Islet of Langerhans (tissue), 1 donor: ENCODE results near the gene IFITM10.

ENCODE experiments used
- FAIRE-seq: peaks from one replicate; lab custom pipeline; 2011; peaks lifted over from hg19 to GRCh38; lab: Jason Lieb, UNC

The IFITM10 gene

DNA sequence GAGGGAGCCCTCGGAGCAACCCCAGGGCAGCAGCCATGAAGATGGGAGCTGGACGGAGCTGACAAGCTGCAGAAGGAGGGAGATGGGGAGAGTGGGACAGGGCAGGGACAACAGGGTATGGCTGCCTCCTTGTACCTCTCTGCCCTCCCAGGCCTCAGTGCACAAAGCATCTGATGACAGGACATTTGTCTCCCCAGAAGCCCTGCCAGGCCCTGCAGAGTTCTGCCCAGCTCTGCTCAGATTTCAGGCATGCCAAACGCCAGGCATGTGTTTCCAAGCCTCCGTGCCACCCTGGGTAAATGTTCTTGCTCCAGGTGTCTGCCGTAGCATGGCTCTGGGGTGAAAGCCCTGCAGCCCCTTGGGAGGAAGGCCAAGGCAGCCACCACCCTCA lies 1.1 kb upstream of the IFITM10 start:
- no peak for FAIRE-seq

DNA sequence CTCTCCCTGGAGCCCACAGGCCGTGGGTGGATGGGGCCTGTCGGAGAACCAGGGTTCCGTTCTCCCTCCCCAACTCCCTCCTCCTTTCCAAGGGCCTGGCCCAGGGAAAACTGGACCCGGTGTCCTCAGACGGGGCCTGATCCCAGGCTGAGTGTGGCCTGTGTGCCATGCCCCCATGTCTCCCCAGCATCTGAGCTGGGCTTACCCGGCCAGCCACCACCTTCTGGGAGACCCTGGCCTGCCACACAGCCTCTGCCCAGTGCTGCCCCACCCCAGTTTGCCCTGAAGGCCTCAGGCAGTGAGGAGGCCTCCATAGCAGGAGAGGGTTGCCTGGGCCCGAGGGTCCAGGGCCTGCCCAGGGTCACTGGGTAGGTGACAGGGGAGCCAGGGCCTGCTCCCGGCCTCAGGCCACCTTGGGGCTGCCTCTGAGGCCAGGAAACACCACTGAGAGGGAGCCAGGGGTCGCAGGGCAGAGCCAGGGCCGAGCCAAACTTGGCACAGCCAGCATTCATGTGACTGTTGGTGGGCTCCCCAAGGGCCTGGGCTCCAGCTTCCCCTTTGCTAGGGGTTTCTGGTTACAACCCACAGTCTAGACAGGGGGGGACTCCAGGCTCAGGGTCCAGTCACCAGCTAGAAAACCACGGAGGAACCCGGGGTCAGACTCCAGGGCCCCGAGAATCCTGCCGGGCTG lies 590 bp upstream of the IFITM10 start:
- no peak for FAIRE-seq

DNA sequence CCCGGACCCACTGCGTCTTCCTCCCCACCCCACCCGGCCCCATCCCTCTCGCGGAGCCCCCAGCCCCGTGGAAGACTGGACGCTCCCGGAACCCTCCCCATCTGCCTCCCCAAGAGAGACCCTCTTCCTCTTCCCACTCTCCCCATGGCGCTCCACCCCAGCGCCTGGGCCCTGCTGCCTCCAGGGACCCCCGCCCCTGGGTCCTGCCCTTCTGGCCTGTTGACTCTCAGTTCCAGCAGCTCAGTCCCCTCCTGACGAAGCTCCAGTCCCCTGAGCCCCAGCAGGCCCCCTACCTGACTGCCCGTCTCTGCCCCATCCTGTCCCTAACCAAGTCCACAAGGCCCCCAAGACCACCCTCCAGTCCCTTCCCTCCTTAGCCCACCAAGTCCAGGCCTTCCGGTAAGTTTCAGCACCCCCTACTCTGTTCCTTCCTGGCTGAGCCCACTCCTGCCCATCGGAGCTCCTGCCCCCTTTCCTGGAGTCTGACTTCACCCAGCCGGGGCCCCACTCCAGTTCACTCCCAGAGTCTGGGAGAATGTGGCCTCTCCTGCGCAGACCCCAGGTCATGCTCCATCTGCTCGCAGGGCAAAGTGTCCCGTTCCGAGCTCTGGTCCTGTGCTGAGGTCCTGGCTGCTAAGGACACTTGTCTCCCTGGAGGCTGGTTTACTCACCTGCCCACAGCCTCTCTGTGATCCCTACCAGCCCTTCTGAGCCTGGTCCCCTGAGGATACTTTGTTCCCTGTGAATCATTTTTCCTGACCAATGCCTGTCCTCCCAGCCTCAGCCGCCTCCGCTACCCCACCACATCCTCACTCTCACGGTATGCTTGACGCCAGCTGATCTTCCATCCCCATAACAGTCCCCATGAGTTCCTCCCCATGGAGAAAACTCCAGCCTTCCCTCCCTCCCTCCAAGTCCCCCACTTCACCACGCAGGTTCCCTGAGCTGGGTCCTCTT lies 722 bp downstream of the IFITM10 start:
- no peak for FAIRE-seq

DNA sequence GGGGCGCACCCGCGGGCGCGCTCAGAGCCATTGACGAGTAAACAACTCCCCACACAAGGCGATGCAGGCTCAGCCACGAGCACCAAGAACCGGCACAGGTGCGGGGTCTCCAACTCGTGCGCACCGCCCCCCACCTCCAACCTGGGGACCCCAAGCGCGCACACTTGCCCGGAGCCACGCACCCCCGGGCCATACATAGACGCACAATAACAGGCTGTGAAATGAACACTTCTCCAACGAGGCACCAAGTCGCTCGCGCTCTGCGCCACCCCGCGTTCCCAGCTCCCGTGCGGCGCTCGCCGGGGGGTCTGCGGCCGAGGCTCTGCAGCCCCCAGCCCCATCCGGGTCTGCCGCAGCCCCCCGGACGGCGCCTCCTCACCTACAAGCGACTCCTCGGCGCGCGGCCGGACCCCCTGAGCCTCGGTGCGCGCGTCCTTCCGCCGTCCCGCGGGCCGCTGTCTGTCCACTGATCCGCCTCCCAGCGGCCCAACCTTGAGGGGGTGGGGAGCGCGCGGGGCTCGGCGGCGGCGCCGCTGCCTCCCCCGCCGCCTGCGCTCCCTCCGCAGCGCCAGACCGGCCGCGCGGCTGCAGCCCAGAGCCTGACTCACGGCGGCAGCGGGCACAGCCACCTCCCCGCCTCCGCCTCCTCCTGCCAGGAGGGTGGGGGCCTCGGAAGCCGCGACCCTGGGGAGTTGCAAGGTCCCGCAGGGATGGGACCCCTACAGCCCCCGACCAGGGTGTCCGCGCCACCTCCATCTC lies 1.6 kb downstream of the IFITM10 start:
- FAIRE-seq, result no peak

DNA sequence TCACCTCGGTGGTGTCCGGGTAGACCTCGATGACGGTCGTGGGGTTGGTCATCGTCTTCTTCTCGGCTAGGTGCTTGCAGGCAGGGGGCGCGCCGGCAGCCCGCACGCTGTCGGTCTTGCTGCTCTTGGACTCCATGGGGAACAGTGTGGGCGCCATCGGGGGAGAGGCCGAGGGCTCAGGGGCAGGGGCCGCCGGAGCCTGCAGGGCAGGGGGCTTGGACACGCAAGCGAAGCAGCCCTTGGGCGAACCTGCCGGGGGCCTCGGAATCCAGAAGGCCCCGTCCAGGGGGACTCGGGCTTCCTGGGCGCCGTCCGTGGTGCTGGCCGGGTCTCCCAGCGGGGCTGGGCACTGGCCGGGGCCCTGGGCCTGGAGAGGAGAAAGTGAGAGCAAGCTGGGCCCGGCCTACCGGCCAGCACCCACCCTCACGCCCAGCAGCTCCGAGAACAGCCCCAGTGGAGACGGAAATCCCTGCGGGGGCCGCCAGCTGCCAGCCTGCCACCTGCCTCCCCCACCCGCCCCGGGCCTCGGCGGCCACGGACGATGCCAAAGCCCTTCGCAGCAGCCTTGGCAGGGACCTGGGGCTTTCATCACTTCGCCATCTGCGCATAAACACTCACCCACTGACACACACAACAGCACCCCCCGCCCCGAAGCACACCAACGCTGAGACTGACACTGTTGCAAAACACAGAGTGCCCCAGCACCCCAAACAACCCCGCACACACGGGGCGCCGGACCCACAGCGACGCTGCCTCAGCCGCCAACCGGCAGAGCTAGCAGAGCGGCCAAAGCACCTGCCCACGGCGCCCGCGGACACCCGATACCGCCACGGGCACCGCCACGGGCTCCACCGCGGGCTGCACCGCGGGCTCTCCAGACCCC lies 2.4 kb downstream of the IFITM10 start:
- no peak for FAIRE-seq

DNA sequence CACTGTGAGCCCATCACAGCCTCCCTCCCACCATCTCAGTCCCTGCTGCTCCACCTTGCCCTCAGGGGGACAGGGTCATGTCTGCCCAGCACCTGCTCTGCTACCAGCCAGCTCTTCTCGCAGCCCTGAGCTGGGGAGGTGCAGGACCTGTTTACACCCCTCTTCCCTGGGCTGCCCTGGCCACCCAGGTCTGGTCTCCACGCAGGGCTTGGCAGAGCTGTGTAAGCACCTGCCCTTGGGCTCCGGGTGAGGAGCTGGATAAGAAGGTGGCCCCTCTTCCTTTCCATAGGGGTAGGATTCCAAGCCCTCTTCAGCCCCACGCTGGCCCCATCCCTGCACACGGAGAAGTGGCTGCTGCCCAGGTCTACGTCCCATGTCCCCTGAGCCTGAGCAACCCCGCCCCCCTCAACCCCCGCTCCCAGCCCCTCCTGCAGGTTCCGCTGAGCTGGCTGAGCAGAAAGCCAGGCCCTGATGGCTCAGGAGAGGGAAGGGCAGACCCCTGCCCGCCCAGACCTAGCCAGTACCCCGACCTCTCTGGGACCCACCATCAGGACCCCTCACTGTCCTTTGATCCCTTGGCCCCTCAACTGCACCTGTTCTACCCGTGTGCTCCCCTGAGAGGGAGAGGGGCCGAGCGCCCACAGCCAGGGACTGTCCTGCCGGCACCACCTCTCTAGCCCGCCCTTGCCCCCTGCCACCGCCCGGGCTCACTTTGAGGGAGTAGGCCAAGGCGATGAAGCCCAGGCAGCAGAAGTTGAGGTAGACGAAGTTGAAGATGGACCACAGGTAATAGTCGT lies 3.2 kb downstream of the IFITM10 start:
- FAIRE-seq, result no peak

DNA sequence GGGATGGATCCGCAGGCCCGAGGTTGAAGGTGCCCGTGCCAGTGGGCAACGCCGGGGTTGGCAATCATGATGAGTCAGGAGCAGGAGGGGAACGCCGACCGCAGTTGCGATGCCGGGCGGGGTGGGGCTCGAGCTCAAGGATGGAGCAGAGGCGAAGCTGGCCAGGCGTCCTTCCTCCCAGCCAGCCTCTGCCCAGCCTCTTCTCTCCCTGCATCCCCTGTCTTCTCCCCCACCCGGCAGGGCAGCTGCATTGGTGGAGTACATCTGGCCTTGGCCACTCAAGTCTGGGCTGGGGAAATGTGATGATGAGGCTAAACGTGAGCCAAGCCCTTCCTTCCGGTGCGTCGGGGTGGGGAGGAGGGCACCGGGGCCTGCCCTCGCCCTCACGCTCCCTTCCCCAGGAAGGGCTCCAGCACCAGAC lies 3.9 kb downstream of the IFITM10 start:
- FAIRE-seq, result no peak

DNA sequence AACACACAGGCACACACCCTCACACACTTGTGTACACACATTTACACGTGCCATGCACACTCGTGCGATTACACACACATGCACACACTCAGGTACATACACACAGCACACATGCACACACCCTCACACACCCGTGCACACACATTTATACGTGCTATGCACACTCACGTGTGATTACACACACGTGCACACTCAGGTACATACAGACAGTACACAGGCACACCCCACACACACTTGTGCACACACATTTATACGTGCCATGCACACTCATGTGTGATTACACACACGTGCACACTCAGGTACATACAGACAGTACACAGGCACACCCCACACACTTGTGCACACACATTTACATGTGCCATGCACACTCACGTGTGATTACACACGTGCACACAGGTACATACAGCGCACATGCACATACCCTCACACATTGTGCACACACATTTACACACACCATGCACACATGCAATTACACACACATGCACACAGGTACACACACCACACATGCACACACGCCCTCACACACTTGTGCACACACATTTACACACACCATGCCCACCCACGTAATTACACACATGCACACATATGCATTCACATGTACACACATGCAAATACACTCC lies 4.6 kb downstream of the IFITM10 start:
- no peak for FAIRE-seq

DNA sequence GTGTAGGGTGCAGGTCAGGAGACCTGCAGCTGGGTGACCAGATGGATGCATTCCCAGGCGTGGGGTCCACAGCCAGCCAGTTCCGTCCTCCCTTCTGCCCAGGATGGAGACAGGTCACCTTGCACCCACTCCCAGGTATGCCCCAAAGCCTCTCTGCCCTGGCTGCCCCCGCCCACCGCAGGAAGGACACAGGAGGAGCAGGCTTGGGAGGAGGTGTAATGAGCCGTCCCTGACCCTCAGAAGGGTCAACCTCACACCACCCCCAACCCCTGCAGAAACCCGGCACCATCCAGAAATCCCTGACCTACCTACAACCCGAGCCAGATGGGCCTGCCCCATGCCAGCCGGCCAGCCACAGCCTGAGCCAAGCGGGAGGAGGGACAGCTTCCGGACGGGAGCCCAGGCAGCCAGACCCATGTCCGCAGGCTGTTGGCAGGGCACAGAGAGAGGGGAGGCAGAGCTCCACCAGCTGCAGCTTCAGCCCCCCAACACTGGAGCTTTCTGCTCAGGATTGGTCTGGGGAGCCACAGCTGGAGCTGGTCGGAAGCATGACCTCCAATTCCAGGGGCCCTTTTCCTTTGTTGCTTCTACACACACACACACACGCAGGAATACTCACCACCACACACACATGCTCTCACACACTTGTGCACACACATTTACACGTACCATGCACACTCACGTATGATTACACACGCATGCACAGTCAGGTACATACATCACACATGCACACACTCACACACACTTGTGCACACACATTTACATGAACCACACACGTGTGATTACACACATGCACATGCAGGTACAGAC lies 5.3 kb downstream of the IFITM10 start:
- FAIRE-seq, result no peak

DNA sequence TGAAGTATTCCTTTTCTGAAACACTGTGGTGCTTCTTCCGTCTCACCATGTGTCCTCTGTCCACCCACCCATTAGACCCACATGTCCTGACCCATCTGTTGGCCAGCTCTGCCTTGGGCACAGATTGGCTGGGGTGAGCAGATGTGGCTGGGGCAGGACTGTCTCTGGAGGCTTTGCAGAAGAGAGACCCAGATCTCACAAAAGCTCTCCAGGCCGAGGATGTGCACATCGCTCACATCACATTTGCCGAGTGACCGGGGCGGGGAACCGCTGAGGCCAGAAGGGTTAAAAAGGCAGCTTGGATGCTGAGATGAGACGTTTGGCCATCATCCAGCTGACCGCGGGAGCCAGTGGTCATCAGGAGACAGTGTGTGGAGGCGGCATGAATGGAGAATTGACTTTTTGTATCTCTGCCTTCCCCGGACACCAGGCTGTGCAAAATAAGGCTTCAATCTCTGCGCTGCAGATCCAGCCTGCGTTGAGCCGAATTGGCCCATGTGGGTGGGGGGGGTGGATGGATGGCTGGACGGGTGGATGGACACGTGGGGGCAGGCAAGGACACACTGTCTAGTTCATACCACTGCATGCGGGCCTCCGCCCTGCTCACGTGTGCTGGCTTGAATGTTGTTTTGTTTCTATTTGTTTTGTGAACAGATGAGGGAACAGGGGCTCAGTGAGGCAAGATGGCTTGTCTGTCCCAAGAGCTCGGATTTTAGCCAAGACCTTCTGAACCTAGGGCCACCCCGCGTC lies 6.1 kb downstream of the IFITM10 start:
- no peak for FAIRE-seq

DNA sequence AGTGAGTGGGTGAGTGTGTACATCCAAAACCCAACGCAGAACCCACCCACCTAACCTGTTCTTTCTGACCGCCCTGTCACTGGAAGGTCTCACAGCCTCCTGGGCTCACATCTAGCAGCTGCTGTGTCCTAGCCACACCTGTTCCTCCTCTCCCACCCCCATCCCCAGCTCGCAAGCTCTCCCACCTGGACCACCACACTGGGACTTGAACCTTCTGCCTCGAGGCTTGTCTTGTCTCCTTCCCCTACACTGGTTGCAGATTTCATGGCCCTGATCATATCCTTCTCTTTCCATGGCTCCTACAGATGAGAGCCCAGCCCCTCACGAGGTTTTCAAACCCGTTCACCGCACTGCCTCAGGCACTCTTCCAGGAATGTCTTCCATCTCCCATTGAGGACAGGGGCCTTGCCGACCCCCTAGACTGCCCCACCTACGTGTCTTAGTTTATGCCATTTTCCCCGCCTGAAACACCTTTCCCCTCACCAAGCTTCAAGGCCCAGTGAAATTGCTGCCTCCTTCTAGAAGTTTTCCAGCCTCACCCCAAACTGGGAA lies 6.7 kb downstream of the IFITM10 start:
- no peak for FAIRE-seq

DNA sequence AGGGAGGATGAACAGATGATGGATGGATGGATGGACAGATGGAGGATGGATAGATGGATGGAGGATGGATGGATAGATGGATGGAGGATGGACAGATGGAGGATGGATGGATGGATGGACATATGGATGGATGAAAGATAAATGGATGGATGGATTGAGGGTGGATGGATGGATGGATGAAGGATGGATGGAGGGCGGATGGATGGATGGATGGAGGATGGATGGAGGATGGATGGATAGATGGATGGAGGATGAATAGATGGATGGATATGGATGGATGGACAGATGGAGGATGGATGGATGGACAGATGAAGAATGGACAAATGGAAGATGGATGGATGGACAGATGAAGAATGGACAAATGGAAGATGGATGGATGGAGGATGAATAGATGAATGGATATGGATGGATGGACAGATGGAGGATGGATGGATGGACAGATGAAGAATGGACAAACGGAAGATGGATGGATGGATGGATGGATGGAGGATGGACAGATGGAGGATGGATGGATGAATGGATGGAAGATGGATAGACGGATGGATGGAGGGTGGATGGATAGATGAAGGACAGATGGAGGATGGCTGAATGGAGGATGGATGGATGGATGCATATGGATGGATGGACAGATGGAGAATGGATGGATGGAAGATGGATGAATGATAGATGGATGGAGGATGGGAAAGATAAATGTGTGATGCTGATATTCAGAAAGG lies 7.4 kb downstream of the IFITM10 start:
- no peak for FAIRE-seq

DNA sequence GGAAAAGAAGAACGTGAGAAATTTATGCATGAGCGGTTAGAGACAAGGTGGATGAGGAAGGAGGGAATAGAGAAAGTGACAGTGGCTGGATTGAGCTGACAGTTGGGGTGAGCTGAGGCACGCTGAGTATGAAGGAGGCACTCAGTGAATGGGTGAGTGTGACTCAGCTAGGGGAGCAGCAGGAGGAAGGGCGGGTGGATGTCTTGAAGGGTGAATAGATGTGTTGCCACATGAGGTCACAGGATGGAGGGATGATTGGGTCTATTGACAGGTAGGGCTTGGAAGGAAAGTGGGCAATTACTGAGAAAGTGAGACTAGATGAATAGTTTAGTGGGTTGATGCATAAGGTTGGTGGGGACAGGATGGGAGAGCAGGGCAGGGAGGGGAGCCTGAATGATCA lies 8.0 kb downstream of the IFITM10 start:
- FAIRE-seq, result no peak

DNA sequence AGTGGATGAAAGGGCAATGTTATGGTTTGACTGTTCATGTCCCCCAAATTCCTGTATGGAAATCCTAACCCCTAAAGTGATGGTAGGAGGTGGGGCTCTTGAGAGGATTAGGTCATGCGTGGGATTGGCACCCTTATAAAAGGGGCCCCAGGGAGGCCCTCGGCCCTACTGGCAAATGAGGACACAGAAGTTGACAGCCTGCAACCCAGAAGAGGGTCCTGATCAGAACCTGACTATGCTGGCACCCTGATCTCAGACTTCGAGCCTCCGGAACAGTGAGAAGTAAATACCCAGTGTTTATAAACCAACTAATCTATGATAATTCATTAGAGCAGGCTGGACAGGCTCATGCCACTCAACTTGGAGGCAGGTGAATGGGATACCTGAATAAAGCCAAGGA lies 8.7 kb downstream of the IFITM10 start:
- no peak for FAIRE-seq

DNA sequence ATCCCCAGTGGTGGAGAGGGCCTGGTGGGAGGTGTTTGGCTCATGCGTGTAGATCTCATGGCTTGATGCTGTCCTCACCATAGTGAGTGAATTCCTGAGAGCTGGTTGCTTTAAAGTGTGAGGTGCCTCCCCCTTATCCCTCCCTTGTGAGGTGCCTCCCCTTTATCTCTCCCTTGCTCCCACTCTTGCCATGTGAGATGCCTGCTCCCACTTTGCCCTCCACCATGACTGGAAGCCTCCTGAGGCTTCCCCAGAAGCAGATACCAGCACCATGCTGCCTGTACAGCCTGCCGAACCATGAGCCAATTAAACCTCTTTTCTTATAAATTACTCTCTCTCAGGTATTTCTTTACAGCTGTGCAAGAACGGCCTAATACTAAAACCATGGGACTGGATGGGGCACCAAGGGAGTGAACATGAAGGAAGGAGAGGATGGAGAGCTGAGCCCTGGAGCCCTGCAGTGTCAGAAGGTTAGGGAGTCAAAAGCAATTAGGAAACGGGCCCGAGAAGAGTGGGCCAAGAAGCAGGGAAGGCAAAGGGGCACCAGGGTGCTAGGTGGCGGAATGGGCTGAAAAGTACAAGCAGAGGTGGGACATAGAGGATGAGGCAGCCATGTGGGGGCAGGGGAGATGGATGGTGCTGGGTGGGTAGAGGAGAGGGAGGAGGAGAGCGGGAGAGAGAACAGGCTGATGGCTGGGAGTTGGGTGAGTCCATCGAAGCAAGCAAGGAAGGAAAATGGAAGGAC lies 9.4 kb downstream of the IFITM10 start:
- FAIRE-seq, result no peak

DNA sequence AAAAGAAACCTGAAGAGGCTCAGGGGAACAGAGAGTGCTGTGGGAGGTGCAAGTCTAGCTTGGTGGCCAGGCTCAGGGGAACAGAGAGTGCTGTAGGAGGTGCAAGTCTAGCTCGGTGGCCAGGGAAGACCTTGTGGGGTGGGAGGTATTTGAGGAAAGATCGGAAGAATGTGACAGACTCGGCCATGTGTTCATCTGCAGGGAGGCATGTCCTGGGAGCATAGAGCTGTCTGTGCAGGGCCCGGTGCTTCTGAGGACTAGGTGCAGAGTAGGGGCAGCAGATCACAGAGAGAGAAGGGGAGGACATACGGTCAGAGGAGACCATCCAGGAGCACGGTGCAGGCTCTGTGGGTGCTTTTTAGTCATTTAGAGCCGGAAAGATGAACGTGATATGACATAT lies 10.8 kb downstream of the IFITM10 start:
- FAIRE-seq, result no peak

DNA sequence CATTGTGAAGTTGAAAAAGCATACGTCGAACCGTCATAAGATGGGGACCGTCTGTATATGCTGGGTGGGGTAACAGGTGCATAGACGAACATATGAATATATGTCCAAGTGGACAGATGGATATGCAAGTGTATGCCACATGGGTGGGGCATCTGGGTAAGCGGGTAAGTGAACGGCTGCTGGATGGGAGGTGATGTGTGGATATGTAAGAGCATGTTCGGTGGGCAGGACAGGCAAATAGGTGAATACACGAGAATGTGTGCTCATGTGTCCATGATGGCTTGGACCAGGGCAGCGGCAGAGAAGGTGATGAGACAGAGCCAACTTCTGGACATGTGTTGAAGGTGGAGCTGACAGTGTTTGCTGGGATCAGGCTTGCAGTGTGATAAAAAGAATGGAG lies 12.0 kb downstream of the IFITM10 start:
- no peak for FAIRE-seq
